Measurements from ENCODE around the gene TMEM132D. TPM values are rescaled to one million over a fixed set of nuclear protein-coding genes. Genes with fewer than 3 reads are reported as not detected.
"Not testable (repeated sequence)": the region's sequence is repeated elsewhere in the genome, so short reads cannot be mapped to it uniquely, and the experiment has no call there.

Gene TMEM132D
- total RNA-seq, 1 donor from 2014 or later = not detected

DNA sequence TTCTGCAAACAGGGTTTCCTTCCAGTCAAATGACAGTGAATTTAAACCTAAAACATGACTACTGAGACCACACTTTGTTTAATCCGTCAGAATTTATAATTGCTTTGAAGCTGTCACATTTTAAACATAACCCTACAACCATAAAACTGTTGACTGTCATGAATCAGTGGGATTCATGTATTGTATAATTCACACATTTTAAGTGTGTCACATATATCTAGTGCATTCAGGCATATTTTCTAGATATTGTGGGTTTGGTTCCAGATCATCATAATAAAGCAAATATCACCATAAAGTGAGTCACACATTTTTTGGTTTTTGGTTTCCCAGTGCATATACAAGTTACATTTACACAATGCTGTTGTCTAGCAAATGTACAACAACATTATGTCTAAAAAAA is 304.4 kb downstream of the TMEM132D start:
- intact Hi-C loops (cut with micrococcal nuclease) = no loop called here

DNA sequence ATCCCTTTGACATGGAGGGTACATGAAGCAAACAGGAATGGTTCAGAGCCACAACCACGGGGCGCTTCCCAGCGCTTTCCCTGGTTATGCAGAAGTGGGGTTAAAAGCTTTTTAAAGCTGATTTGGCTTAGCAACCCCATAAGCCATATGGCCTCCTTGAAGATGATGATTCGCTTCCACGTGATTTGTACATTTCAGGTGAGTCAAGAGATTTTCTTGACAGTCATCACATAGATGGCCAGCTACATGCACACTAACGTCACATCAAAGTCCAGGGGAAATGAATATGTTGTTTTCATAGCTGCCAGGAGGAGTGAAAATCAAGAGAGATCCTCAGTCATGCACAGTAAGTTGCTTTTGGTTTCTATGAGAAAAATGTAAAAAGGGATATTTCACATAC is 309.7 kb downstream of the TMEM132D start:
- intact Hi-C loops (cut with micrococcal nuclease) = no loop called here

DNA sequence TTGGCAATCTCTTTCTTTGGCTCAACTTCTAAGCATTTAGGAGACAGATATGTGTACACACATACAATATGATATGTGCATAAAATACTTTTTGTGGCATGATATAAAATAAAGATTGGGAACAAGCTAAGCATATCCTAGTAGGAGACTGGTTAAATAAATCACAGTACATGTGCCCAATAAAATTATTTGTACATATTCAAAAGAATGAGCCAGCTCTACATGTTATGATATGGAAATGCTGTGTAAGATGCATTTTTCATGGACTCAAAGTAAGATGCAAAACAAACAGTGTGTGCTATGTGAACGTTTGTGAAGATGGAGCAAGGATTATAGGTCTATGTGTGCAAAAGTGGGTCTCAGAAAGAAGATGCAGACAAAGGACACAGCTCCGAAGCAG is 311.4 kb downstream of the TMEM132D start:
- intact Hi-C loops (cut with micrococcal nuclease) = no loop called here

DNA sequence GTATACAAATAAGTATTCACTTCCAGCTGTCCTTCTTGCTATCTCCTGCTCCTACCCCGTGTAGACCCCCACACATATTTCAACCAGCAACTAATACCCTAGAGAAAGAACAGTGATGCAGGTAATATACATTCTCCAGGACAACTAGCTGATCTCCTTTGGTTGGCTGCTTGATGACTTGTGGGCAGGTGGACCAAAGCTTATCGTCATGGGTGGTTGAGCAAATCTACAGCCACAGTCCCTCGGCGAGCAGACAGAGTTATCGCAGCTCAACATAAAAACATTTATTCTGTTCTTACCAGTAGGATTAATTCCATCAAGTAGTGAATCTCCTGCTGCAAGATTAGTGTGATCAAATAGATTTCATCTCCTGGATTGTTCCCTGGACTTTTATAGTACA is 314.3 kb downstream of the TMEM132D start:
- intact Hi-C loops (cut with micrococcal nuclease) = no loop called here

DNA sequence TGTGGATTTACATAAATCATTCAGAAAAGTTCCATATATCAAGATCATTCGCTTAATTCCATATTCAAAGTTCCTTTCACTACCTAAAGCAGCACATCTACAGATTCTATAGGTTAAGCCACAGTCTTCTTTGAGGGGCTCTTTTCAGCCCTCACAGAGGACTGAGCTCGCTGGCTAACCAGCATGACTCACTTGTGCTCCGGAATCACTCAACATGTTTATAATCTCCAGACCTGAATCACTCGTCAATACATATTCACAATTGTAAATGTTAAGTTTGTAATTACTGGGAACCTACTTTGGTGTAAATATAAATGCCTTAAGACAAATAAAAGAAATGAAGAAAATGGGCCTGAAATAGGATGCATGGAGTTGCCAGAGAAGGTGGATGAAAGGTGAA is 315.7 kb downstream of the TMEM132D start:
- intact Hi-C loops (cut with micrococcal nuclease) = no loop called here

DNA sequence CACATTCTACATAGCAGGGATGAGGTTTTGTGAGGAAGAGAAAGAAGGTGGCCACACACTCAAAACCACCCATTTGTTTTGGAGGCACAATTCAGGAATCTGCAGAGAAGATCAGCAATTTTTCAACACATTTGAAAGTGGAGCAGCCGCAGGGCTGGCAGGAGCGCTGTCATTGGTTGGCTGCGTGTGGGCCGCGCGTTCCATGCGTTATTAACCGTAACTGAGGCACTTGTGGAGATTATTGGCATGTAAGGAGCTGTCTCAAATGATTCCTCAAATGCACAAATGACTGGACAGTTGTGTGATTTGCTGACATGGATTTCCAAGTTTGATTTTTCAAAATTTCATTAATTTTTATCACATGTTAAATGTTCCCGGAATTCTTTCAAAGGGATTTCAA is 318.5 kb downstream of the TMEM132D start:
- intact Hi-C loops (cut with micrococcal nuclease) = no loop called here

DNA sequence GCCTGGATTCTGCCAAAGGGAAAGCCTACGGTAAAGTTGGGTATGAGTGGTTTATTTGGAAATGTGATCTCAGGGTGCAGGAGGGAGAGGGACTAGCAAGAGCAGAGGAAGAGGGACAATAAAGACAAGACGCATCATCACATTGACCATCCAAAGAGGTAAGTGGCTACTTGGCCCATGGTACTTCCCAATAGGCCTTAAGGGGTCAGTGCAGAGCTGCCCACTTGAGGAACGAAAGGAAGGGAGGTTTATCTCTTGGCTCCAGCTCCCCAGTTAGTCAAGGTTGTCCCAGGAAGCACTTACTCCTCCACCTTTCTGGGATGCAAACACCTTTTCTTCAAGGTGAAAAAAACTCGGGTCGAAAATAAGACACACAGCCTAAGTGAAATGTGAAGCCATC is 323.9 kb downstream of the TMEM132D start:
- intact Hi-C loops (cut with micrococcal nuclease) = no loop called here

DNA sequence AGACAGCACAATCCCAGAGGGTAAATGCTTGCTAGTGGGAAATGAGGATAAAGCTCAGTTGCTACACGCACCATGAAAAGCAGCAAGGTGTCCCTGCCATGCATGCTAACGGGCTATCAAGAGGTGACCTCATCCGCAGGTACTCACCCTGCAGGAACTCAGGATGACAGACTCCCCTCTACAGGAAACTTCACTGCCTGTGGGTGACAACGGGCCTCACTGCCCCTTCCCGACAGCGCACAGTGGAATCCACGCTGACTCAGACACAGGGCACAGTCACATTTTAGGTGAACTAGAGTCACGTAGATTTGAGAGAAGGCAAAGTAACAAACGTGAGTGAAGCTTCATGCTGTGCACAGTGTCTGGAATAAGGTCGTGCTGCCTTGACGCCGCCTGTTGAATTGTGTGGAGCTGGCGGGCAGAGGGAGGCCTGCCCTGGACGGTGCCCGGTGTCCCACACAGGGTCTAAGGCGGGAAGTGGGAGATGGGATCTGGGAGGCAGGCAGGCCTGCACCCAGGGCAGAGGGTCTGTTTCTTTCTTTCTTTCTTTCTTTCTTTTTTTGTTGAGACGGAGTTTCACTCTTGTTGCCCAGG is 331.8 kb downstream of the TMEM132D start:
- intact Hi-C loops (cut with micrococcal nuclease) = no loop called here

DNA sequence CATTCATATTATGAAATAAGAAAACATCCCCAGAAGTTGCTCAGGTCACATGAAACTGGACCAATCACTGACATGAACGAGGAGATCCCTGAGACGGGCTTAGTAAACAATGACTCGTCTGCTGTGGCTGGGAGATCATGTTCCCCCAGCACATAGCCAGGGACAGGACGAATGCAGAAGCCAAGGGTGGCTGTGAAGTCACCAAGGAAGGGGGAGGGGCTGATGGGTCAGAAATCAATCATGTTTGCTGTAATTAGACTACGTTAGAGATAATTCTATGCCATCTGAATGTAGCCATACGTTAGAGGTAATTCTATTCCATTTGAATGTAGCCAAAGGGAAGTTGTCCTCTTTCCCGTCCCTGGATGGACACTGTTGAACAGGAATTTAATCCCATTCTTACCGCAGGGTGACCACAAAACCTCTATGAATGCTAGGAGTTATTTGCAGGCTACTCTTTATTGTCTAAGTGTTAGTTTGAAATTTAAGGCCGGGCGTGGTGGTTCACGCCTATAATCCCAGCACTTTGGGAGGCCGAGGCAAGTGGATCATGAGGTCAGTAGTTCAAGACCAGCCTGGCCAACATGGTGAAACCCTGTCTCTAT is 332.9 kb downstream of the TMEM132D start:
- intact Hi-C loops (cut with micrococcal nuclease) = no loop called here

DNA sequence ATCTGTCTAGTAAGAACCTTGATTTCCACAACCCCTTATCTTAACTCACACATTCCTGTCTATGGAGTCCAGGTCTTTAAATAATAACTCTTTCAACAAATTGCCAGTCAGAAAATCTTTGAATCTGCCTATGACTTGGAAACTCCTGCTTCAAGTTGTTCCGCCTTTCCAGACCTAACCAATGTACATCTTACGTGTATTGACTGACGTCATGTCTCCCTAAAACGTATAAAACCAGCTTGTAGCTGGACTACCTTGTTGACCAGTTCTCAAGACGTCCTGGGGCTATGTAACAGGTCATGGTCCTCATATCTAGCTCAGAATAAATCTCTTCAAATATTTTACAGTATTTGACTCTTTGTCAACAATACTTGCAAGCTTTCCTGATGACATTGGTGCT is 337.0 kb downstream of the TMEM132D start:
- intact Hi-C loops (cut with micrococcal nuclease) = no loop called here

DNA sequence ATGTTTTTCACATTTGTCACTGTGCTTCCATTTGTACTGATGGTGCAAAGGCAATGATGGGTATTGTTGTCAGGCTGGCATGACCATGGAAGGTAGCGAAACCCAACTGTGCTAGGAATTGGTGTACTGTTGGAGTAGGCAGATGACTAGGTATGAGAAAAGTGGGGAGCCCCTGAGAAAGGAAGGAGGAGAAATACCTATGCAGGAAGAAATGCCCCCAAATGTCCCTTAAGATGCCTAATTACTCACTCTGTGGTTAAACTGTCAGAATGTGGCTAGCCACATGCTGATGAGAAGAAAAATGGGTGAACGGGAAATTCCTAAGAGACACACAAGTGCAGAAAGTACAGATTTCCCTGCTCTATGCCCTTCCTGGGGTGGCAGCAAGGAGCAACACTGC is 339.1 kb downstream of the TMEM132D start:
- intact Hi-C loops (cut with micrococcal nuclease) = no loop called here

DNA sequence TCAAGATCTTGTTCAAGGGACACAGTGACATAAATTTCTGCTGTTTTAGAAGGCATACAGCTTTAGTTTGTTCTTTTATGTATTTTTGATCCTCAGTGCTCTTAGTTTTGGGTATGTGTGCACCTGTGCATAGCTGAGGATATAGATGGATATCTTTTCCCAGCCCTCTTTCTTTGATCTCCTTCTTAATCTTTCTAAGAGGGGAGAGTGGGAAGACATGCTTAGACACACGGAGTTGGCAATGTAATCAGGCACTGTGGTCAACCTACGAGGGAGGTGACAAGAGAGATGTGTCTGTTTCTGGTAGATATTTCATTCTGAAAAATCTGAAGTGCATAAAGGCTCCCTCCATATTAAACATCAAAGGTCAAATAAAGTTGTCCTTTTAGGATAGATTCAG is 340.6 kb downstream of the TMEM132D start:
- intact Hi-C loops (cut with micrococcal nuclease) = no loop called here

DNA sequence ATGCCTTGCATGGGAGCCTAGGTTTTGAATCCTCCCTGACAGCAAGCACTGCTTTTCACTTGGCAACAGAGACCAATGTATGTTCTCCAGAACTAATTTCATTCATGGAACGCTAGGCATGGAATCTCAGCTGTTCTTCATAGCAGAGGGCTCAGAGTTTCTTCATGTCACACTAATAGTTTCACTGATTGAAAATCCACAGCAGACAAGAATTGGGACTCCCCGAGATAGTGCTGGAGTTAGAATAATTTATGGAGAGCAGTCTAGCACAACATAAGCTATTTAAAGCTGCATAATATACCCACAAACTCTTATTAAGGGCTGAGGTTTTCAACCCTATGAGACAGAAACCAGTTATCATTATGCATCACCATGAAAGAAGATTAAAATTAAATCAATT is 342.5 kb downstream of the TMEM132D start:
- intact Hi-C loops (cut with micrococcal nuclease) = no loop called here

DNA sequence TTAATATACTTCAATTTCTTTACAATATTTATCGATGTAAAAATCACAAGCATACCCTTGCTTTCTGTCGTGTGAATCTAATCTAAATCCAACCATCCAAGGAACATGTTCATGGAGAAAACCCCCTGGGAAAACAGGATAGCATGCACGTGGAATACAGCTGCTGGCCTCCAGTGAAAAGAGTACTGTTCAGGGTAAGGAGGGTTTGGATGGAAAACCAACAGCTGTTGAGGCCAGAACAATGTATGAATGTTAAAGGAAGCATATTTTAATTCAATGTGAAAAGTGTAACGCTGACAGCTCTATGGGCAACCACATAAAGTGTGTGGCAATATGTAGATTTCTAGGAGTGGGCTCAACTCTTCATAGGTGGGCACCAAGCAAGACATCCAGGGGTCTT is 344.0 kb downstream of the TMEM132D start:
- intact Hi-C loops (cut with micrococcal nuclease) = no loop called here

DNA sequence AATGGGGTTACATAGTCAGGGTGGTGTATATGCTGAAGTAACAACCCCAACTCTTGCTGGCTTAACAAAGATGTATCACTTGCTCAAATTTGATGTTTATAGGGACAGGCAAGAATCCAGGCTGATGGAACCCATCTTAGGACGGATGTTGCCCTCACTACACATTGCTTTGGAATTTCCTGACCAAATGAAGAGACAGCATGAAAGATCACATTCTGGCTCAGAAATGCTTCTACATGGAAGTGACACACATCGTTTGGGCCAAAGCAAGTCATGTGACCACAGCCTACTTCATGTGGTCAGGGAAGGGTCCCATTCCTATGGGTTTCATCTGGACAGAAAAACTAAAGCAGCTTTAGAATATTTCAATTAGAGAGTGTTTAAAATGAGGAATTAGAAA is 345.8 kb downstream of the TMEM132D start:
- intact Hi-C loops (cut with micrococcal nuclease) = no loop called here

DNA sequence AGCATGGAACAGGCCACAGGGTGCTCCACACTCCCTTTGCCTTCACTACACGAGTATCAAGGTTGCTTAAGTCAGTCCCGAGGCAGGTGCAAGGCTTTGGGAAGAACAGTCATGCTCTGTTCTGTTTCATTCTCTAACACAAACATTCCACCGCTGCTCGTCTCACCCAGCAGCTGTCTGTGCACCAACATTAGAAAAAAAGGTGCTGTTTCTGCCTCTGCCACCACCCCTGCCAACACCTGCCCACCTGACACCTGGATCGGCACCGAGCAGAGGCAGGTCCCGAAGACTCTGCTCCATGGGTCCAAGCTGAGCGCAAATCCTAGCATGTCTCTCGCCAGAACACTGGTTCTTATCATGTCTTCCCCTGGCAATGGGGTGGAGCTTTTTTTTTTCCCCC is 347.7 kb downstream of the TMEM132D start:
- intact Hi-C loops (cut with micrococcal nuclease) = no loop called here

DNA sequence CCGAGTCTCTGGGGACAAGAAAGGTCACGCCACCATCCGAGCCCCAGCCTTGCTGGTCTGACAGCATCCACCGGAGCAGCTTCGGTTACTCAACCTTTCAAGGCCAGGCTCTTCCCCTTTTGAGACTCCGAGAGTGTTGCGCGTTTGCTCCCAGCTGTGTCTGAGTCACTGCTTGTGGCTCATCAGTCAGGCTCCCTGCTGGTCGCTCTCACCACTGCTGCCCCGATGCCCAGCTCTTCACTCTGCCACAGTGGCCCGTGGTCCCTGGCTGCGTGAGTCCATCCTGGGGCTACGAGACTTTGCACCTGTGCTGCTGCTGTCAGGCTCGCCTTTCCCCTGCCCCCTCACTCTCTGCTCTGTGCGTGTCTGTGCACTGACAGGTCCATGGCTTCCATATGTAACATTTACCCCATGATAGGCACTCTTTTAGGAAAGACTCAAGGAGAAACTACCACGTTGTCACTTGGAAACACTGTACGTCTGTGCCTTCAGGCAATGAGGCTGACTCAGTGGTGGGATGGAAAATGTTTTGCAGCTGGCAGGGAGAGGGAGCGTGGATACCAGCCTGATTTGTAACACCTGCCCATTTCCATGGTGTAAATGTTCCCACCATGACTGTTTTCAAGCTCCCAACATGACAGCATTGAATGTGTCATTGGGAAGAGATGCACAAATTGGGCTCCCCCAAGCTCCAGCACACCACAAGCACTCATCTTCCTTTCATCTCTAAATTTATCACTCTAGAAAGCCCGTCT is 350.7 kb downstream of the TMEM132D start:
- intact Hi-C loops (cut with micrococcal nuclease) = no loop called here

DNA sequence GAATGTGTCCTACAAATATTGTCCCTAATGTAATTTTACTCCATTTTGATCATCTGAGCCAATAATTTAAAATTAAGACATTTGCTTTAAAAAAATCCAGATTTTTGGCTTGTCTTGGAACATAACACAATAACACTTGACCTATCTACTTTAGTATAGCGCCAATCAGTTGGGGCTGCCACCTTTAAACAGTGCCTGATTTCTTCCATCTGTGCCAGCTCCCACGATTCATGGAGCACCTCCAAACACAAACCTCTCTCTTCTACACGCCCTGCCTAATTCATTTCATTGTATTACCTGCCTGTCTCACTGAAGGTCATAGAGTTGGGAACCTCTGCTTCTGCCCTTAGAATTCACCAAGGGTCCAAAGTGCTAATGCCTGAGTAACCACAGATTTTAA is 352.4 kb downstream of the TMEM132D start:
- intact Hi-C loops (cut with micrococcal nuclease) = no loop called here

DNA sequence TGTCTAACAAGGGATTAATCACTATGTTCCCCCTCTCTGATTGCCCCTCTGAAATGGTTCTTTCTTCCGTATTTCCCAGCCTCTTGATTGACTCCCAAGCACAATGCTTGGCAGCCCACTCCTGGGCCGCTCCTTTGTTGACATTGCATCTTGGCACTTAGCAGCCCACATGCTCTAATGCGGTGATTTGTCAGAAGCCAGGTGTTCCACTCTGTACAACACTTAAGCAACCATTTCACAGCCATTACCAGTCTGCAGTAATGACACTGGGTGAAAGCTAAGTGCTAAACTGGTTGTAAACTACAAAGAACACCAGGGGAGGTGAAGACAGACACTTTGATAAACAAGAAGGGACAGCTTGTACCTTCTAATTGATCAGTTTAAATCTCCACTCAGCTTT is 353.5 kb downstream of the TMEM132D start:
- intact Hi-C loops (cut with micrococcal nuclease) = no loop called here

DNA sequence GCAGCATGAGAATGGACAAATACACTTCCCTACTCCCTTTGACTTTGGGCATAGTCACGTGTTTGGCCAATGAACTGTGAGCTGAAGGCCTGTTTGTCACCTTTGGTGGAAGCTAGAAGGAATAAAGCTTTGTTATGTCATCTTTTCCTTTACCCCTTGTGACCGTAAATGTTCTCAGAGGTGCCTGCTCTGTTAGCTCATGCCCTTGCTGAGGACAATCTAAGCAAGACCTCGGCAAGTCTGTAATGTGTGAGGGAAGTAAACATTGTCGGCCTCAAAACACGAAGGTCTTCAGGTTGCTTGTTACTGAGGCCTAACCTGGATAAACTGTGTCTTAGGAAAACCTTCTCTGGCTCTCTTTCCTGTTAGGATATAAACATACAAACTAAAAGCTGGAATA is 354.2 kb downstream of the TMEM132D start:
- intact Hi-C loops (cut with micrococcal nuclease) = no loop called here

DNA sequence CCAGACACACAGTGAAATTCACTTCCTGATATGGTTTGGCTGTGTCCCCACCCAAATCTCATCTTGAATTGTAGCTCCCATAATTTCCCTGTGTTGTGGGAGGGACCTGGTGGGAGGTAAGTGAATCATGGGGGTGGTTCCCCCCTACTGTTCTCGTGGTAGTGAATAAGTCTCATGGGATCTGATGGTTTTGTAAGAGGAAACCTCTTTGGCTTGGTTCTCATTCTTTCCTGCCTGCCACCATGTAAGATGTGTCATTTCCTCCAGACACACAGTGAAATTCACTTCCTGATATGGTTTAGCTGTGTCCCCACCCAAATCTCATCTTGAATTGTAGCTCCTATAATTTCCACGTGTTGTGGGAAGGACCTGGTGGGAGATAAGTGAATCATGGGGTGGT is 354.8 kb downstream of the TMEM132D start:
- intact Hi-C loops (cut with micrococcal nuclease) = not testable (repeated sequence)

DNA sequence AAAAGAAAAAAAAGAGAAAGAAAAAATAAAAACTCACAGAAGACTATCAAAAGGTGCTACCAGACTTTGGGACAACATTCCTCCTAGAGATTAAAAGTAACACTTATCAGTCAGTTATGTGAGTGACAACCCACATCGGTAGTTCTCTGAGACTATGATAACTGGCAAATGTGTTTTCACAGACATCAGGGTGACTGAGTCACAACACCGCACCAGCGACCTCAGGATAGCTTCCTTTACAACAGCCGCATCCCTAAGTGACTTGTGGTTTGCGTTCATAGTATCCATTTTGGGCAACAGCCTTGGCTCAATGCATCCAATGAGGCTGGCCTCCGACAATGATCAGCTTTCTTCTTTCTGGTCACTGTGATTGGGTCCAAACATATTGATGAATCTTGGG is 359.1 kb downstream of the TMEM132D start:
- intact Hi-C loops (cut with micrococcal nuclease) = no loop called here

DNA sequence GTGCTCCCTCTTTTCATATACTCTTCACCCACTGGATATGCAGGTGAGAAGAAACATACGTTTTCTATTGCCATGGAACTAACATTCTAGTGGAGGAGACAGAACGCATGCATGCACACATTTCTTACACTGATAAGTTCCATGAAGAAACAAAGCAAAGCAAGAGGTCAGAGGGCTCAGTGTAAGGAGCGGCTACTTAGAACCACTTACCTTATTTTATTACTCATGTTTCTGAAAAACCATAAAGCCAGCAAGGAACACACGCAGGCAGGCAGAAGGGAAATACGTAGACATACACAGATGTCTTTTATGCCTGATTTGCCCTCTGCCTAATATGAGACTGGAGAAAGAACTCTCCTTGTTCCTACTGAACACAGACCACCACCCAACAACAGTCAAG is 362.9 kb downstream of the TMEM132D start:
- intact Hi-C loops (cut with micrococcal nuclease) = no loop called here
